ENCODE measurements around the gene RHOH.

The RHOH gene

DNA sequence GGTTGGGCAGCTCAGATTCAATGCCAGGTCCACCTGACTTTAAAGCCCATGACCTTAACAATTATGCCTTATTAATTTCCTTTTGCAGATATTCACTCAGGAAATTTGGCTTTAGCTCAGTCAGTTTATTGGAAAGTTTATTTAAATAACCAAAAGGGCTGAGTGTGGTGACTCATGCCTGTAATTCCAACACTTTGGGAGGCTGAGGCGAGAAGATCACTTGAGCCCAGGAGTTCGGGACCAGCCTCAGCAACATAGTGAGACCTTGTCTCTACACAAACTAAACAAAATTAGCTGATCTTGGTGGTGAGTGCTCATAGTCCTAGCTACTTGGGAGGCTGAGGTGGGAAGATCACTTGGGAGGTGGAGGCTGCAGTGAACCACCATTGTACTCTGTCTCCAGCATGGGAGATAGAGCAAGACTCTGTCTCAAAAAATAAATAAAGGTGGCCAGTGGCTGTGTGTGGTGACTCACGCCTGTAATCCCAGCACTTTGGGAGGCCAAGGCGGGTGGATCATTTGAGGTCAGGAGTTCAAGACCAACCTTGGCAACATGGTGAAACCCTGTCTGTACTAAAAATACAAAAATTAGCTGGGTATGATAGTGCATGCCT is 43.3 kb downstream of the RHOH start:
- DNase-seq, result no peak

DNA sequence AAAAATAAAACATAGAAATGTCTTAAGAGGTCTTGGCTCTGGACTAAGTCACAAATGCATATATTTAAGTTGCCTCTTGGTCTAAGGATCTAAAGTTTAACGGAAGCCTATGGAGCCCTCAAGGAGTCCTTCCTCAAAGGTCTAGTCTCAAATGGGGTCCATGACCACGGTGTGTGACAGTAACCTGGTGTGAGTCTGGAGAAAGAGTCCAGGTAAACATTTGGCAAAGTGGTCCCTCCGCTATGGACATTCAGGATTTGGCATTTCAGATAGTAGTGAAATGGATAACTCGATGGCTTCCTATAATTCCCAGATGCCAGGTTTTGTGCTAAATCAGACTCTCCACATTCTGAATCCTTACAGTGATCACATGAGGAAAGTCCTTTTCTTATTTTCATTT is 44.2 kb downstream of the RHOH start:
- no peak for DNase-seq

DNA sequence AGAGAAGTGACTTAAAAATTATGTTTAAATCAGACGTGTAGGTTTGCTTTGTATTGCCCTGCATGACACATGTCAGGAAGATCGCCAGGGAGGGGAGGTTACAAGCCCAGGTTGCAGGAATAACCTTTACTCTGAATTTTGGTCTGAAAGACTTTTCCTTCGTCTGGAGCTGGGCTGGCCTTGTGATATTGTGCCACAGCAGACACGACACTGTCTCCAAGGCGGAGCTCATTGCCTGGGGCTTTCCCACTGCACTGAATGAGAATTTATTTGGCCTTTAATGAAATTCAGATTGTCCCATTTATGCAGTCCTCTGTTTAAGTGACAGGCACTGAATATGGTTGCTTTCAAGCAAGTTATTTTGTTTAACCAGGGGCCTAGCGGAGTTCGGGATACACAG is 45.1 kb downstream of the RHOH start:
- DNase-seq, result no peak

DNA sequence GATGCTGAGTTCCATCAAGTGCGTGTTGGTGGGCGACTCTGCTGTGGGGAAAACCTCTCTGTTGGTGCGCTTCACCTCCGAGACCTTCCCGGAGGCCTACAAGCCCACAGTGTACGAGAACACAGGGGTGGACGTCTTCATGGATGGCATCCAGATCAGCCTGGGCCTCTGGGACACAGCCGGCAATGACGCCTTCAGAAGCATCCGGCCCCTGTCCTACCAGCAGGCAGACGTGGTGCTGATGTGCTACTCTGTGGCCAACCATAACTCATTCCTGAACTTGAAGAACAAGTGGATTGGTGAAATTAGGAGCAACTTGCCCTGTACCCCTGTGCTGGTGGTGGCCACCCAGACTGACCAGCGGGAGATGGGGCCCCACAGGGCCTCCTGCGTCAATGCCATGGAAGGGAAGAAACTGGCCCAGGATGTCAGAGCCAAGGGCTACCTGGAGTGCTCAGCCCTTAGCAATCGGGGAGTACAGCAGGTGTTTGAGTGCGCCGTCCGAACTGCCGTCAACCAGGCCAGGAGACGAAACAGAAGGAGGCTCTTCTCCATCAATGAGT is 46.6 kb downstream of the RHOH start:
- no peak for DNase-seq

DNA sequence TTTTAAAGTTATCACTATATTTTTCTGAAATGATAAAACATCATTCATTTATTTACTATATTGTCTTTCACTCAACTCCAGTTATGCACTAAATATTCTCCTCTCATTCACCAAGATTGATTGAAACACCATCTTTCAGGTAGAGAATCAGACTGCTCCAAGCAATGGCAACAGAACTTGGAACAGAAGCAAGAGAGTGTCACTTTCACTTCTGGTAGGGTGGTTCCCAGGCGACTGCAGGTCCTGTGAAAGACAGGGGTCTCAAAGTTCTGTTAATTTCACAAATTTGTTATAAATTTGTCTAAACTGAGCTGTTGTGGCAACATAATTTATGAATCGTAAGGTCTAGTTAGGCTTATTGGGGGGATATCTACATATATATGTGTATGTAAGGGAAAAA is 47.8 kb downstream of the RHOH start:
- no peak for DNase-seq

DNA sequence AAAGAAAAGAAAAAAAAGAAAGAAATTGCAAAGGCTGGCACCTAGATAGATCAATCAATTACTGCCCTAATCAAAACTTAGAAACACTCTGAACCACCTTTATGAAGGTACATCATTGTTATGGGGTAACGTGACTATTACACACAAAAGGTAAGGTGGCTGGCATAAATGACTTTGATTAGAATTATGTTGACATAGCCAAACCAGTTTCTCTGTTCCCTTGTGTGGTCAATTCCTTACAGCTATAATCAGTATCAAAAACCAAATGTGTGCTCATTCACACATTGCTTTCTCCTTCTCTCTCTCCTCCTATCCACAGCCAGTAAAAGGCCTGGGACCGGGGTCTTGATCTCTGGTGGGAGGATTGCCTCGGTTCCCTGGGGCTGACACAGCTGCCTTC is 48.7 kb downstream of the RHOH start:
- no peak for DNase-seq

DNA sequence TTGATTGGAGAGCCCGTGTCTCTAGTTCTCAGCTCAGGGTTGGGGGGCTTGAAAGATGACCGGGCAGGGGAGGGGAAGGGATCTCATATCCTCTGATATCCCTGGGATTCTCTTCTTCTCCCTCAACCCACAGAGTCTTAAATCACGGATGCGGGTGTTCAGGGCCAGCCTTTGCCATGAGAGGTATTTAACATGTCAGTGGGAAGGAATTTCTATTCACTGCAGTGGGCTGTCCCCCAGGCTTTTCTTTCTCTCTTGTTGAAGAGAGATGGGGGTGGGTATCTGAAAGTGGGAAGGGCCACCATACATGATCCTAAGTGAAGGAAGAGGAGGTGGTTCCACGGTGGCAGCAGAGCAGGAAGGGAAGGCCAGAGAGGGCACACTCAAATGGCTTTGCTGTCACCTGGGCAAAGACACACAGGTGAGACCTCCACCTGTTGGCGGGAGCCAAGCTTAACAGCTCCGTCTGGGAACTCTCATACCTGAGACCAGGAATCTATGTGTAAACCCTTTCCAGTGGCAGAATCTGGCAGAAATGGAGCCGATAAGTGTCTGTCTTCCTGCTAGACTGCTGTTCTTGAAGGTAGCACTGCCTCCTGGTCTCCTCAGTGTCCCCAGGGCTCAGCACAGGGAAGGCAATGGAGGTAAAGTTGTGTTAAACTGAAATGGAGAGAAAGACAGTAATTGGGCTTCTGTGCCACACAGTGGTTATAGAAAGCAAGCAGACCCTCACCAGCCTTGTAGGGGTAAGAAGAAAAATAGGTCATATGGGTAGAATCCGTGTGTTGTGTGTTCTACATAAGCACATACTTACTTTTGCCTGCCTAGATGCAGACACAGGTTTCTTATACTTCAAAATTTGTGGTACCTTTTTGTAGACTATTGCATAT is 49.4 kb downstream of the RHOH start:
- no peak for DNase-seq

DNA sequence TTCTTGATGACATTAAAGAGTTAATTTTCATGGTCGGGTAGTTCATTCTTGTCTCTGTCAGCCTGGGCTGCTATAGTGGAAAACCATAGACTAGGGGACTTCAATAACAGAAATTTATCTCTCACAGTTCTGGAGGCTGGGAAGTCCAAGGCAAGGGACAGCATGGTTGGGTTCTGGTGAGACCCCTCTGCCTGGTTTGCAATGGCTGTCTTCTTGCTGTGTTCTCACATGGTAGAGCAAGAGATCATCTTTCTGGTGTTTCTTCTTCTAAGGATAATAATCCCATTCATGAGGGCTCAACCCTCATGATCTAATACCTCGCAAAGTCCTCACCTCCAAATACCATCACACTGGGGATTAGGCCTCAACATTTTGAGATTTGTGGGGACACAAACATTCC is 50.1 kb downstream of the RHOH start:
- no peak for DNase-seq

DNA sequence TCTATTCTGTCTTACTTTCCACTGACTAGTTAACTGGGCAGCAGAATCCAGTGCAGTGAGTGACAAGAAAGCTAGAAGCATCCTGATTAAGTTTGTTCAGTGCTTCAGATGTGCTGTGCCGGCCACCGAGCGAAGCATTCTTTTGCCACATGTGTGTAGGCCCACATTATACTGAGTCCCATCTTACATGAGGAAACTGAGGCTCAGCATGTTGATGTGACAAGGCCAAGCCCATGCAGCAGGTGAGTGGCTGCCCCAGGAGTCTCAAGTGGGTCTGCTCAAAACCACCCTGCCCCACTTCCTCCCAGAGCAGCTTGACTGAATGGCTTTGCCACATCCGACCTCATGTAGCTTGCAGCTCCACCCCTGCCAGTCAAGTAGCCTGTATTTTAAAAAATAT is 50.5 kb downstream of the RHOH start:
- no peak for DNase-seq

DNA sequence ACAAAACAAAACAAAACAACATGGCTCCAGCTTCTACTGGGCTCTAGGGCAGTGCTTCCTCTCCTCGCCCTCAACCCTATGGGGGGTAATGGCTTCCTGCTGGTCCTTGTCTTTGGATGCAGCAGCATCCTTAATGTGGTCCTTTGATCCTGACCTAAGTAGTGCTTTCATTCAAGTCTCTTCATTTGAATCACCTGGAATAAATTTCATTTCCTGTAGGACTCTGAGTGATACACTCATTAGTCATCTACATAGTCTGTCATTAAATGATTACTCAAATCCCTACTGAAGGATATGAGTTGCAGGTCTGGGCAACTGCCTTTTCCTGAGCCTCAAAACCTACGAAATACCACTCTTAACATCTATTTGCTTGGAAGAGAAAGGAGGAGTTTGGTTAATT is 54.5 kb downstream of the RHOH start:
- no peak for DNase-seq

DNA sequence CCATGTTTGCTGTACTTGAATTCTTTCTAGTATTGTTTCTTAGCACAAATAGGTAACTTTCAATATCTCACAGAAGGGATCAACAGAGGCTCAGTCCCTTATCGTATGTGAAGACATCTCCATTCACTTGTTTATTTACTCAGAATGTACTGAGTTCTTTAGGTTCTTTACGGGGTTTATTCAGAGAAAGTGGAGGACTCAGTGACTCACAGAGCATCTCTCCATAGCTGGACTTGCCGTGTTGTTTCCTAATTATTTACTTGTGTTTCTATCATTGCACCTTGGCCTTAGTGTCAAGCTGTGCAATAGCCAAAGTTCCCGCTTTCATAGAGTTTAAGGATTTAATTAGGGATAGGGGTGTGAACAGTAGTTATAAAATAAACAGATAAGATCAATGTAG is 57.1 kb downstream of the RHOH start:
- DNase-seq, result no peak

DNA sequence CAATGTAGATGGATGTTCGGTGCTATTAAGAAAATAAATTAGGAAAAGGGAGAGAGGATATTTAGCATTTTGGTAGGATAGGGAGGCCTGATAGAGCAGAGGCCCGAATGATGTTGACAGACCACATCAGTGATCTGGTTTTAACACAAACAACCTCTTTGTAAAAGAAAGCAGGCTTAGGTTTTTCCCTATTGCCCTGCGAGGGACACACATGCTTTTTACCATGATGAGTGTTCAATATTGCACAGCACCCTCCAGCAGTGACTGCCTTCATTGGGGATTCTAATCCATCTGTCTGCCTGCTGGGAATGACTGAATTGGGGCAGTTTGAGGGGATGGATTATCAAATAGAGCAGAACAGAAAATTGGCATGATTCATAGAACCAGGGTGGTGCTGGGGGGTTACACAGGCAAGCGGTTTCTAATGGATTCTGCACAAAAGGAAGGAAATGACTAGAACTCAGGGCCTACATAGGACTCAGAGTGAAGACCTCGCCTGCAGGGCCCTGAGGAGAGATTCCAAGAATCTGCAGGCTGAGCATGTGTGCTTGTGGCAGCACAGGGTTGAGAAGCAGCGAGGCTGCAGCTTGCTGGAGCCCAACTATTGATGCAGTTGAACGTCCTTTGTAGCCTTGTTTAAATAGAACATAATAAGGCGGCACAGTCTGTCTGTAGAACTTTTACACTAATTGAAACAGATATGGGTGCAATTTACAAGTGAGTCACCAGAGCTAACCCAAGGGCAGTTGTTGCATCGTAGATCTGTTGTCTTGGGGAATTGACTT is 58.0 kb downstream of the RHOH start:
- DNase-seq, result no peak

DNA sequence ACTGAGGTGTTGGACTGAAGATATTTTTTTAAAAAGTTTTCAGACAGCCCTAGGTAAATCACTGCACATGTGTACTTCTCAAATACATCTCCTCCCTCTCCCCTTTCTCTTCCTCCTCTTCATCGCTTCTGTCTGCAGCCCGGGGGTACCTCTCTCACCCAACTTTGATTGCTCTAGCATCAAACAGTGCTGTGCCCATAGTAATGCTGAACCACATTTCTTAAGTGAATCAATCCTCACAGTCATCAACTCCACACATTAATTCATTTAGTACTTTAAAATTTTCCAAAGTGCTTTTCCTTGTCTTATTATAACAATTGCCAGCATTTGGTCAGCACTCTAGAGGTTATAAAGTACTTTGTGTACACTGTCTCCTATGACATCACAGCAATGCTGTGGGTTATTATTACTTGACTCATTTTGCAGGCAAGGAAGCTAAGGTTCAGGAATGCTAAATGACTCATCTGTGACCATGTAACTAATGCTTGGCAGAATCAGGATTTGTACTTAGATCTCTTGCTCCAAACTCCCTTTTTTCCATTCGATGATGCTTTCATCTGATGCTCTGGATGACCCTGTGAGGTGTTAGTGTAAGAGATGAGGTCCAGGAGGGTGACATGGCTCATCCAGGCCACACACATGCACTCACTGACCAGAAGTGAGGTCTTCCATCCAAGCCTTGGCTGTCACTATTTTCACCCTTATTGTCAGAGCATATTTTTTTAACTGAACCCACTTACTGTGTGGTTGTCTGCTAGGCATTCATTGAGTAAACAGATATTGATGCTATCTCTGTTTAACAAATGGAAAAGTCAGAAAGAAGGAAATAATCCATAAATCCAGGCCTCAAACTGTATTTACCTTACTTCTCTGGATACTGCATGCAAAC is 58.8 kb downstream of the RHOH start:
- no peak for DNase-seq

DNA sequence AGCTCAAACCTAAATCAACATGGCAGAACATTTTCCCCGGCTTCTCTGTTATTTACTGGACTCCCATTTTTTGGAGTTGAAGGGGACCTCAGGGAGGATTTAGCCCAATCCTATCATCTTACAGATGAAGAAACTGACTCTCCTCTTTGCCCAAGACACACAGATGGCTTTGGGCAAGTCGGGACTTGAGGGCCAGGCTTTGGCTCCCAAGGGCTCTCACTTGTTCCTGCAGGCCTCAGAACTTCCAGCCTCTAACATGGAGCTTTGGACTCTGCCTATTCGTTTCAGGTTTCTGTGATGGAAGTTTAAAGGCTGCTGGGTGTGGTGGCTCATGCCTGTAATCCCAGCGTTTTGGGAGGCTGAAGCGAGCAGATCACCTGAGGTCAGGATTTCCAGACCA is 59.5 kb downstream of the RHOH start:
- no peak for DNase-seq

DNA sequence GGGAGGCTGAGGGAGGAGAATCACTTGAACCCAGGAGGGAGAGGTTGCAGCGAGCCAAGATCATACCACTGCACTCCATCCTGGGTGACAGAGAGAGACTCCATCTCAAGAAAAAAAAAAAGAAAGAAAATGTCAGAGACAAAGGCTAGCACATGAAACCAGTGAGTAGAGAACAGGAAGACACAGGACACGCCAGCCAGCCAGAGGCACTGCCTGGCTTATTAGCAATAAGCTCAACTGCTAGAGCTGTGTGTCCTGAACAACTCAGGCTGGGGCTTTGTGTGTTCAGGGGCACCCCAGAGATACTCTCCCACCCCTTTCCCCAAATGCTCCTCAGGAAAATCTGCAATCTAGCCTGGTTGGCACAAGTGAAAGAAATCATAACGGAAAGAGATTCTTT is 60.0 kb downstream of the RHOH start:
- DNase-seq, result no peak

DNA sequence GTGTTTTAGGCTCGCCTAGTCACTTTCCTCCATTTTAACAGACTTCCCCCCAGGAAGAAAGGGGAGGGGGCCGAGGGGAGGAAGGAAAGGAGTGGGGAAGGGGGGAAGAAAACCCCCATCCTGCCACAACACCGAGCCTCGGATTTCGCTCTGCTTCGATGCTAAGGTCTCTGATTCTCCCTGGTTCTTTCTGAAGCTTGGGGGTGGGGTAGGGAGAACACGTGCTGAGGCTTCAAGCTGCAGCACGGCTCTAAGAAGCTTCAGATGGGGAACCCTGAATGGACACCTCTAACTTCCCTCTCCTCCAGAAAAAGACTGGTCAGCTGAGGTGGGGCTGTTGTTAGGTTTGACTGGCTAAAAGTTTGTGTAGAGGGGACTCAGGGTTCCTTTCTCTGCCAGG is 61.8 kb downstream of the RHOH start:
- DNase-seq, result no peak

DNA sequence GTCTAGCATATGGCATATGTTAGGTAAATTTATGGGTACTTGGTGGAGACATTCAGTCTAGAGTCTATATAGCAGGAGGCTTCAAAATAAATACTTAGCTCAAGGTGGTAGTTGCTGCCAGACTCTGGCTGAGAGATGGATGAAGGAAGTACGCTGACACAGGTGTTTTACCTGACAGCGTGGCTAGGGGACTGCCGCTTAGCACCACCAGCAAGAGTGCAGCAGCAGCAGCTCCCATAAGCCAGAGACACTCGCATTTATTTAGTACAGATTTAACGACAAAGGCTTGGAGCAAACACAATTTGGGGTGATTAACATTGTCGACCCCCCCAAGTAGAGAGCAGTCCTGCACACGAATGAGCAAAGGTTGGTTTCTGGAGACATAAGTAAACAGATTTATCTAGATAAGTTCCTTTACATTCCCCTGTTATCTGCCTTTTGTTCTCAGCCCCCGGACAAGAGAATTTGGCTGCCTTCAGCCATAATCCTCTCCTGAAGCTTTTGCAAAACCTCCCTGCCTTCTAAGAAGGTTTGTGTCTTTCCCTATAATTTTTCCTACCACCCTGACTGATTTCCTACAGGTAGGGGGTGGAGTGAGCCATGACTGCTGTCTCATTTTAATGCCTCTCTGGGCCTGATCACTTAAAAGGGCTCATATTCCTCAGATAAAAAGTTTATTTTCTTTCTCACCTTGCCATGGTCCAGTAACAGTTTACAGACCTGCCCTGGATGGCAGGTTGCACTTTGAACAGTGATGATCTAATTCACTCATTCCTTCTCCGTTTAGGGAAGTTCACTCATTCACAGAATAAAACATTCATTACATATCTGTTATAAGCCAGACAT is 64.6 kb downstream of the RHOH start:
- no peak for DNase-seq

DNA sequence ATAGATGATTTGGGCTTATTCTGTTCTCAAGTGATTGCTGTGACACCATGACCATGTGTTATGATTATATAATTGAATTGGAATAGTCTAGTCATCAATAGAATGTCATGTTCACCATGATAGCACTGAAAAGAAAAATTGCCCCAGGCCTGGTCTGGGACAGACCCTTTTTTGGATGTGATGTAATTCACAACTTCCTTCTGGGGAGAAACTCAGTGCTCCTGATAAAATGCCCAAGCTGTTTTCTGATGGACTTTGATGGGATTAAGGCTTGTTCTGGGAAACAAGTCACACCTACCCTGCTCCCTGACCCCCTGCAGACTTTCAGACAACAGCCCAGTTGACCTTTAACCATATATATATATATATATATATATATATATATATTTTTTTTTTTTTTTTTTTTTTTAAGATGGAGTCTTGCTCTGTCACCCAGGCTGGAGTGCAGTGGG is 65.3 kb downstream of the RHOH start:
- DNase-seq, result no peak

DNA sequence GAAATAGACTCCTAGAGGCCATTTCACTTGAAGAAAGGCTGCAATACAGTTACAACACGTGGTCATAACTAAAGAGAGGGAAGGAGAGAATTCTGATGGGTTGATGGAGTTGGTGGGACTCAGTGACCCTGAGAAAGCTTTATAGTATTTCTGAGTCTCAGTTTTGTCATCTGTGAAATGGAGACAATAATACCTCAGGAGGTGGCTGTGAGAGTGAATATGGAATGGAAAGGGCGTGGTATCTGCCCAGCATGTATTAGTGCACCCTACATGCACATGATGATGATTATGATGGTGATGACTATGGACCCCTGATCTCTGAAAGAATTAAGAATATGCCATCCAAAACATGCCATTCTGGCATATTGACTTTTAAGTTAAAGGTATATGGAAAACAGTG is 66.0 kb downstream of the RHOH start:
- no peak for DNase-seq

DNA sequence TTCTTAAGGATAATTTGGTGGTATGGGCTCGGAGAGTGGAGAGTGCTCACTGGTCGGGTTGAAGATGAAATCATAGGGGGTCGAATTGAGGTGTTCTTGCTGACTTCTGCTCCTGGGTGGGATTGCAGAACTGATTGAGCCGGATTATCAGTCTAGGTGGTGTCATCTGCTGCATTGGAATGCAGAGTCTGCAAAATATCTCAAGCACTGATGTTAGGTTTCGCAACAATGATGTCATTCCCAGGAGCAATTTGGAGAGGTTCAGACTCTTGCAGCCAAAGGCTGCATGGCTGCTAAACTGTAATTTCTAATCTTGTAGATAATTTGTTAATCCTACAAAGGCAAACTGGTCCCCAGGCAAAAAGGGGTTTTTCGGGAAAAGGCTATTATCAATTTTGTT is 67.7 kb downstream of the RHOH start:
- no peak for DNase-seq
